ENCODE data around the gene AFTPH. TPM values are rescaled to one million over a fixed set of nuclear protein-coding genes. Genes with fewer than 3 reads are reported as not detected.

The AFTPH gene
- total RNA-seq, 1 donor = 38.7 TPM

DNA sequence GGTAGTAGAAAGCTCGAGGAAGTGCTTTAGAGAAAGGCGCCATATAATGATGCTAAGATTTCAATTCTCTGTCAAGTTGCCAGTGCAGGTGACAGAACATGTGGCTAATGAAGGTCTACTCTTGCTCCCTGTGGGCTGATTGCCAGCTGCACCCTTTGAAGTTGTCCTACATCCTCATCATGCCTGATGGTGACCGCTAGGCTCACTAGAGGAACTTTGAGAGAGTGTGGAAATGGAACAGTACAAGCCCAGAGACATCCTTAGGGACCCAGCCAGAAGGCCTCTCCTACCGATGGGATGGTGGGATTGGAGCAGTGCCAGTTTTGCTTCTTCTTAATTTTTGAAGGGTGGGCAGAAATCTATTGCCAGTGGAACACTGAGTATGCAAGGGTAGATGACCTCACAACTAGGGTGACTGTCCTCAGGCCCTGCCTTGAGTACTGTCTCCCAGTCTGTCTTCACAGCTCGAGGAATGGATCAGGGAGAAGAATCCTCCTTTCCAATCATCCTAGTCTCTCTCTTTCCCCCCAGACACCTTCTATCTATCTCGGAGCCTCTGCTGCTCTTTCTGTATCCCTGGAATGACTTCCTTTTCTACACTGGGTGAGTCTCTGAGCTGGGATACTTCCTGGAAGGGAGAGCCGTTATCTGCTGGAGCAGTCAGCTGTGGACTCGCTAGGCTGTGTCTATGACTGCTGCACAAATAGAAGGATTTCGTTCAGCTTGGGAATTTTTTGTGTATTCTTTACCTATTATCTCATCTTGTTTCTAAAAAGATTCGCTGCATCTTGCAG, 36.7 kb upstream of the AFTPH start:
- no peak overlapping the region for H3K27ac ChIP-seq (ENCODE audit: low read depth, low read length)
- H3K4me3 ChIP-seq (ENCODE audit: insufficient read depth, low read length) = no peak overlapping the region
- H3K36me3 ChIP-seq (ENCODE audit: insufficient read depth, low read length) = no peaks in the 10 kb centered on the region
- no peak overlapping the region for H2AFZ ChIP-seq (ENCODE audit: low read length)
- TF ChIP-seq, protein P1, sequence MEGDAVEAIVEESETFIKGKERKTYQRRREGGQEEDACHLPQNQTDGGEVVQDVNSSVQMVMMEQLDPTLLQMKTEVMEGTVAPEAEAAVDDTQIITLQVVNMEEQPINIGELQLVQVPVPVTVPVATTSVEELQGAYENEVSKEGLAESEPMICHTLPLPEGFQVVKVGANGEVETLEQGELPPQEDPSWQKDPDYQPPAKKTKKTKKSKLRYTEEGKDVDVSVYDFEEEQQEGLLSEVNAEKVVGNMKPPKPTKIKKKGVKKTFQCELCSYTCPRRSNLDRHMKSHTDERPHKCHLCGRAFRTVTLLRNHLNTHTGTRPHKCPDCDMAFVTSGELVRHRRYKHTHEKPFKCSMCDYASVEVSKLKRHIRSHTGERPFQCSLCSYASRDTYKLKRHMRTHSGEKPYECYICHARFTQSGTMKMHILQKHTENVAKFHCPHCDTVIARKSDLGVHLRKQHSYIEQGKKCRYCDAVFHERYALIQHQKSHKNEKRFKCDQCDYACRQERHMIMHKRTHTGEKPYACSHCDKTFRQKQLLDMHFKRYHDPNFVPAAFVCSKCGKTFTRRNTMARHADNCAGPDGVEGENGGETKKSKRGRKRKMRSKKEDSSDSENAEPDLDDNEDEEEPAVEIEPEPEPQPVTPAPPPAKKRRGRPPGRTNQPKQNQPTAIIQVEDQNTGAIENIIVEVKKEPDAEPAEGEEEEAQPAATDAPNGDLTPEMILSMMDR (IDR thresholded peaks at IDR 0.05; ENCODE audit: extremely low read depth, low read depth, low read length) = no peak
- DNase-seq (ENCODE audit: insufficient read length, low spot score, missing footprints) = no peak
- H4K20me1 ChIP-seq (ENCODE audit: insufficient read depth, low read length) = no peaks in the 10 kb centered on the region
- no peaks in the 10 kb centered on the region for H3K4me1 ChIP-seq (ENCODE audit: insufficient read depth, low read length)
- no peak overlapping the region for H3K4me2 ChIP-seq (ENCODE audit: insufficient read depth, low read length)
- no peaks in the 10 kb centered on the region for H3K79me2 ChIP-seq (ENCODE audit: insufficient read depth, low read length)
- H3K27me3 ChIP-seq (ENCODE audit: insufficient read depth, low read length) = peaks cover 29% of the 10 kb centered on the region
- H3K9me3 ChIP-seq (ENCODE audit: low read depth, low read length) = no peaks in the 10 kb centered on the region

- no peaks in the 10 kb centered on the region for H4K20me1 ChIP-seq (ENCODE audit: insufficient read depth, low read length)
- DNase-seq (ENCODE audit: insufficient read length, low spot score, missing footprints) = peak; percentile 88
- H2AFZ ChIP-seq (ENCODE audit: low read length) = peak overlapping the region; percentile 65
- H3K79me2 ChIP-seq (ENCODE audit: insufficient read depth, low read length) = no peaks in the 10 kb centered on the region
- TF ChIP-seq, protein P1 (IDR thresholded peaks at IDR 0.05; ENCODE audit: extremely low read depth, low read depth, low read length) = peak; percentile 96
- H3K36me3 ChIP-seq (ENCODE audit: insufficient read depth, low read length) = no peaks in the 10 kb centered on the region
- peaks cover 29% of the 10 kb centered on the region for H3K27me3 ChIP-seq (ENCODE audit: insufficient read depth, low read length)
- no peak overlapping the region for H3K4me3 ChIP-seq (ENCODE audit: insufficient read depth, low read length)
- H3K9me3 ChIP-seq (ENCODE audit: low read depth, low read length) = no peaks in the 10 kb centered on the region
- no peaks in the 10 kb centered on the region for H3K4me1 ChIP-seq (ENCODE audit: insufficient read depth, low read length)
- H3K27ac ChIP-seq (ENCODE audit: low read depth, low read length) = no peak overlapping the region
- H3K4me2 ChIP-seq (ENCODE audit: insufficient read depth, low read length) = peak overlapping the region; percentile 32
These were observed 35.8 kb upstream of the AFTPH start for GRCh38 chr2:64488050-64488974.

DNA sequence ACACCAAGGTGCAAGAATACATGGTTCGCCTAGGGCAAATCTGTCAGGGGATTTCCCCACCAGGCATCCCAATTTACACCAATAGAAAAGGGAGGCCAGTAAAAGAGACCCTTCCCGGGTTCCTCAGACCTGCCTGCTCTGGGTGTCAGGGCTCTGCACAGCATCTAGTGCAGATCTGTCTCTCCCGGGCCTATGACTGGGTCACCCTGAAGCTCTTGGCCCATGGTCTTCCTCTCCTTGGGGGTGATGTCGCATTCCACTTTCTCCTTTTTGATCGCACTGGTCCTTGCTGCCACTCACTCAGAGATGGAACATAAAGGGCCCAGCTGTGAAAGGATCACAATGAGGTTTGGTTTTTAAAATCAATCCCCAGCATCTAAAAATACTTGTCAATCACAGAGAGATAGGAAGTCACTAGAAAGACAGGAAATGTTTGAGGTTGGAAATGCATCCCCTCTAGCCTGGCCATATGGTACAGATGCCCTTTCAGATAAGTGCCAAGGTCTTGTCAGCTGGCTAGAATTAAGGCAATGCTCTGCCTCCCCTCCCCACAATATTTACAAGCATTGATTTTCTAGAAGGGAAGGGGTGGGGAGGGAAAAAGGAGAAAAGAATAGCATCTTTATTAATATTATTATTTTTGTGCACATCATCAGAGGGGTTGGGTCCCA, 34.9 kb upstream of the AFTPH start:
- no peak for DNase-seq (ENCODE audit: insufficient read length, low spot score, missing footprints)
- Histone ChIP-seq H4K20me1 (ENCODE audit: insufficient read depth, low read length) (no peaks in the 10 kb centered on the region), H3K4me3 (ENCODE audit: insufficient read depth, low read length) (no peak overlapping the region), H3K36me3 (ENCODE audit: insufficient read depth, low read length) (no peaks in the 10 kb centered on the region), H2AFZ (ENCODE audit: low read length) (no peak overlapping the region), H3K9me3 (ENCODE audit: low read depth, low read length) (no peaks in the 10 kb centered on the region), H3K27ac (ENCODE audit: low read depth, low read length) (no peak overlapping the region), H3K4me2 (ENCODE audit: insufficient read depth, low read length) (no peak overlapping the region), H3K79me2 (ENCODE audit: insufficient read depth, low read length) (no peaks in the 10 kb centered on the region), H3K27me3 (ENCODE audit: insufficient read depth, low read length) (peaks cover 29% of the 10 kb centered on the region), H3K4me1 (ENCODE audit: insufficient read depth, low read length) (no peaks in the 10 kb centered on the region)
- TF ChIP-seq, protein P1 (IDR thresholded peaks at IDR 0.05; ENCODE audit: extremely low read depth, low read depth, low read length) = no peak
